GM12872 (cell line): ENCODE results near the gene NRSN2.

Experiments
- TF ChIP-seq, protein P1 (sequence below): IDR thresholded peaks from 3 replicates; pipeline ENCODE4 v1.5.1; 2011; ENCODE audit warnings: low read depth, mild to moderate bottlenecking, low read length, moderate library complexity; ENCODE audit not compliant: insufficient read depth

The NRSN2 gene

DNA sequence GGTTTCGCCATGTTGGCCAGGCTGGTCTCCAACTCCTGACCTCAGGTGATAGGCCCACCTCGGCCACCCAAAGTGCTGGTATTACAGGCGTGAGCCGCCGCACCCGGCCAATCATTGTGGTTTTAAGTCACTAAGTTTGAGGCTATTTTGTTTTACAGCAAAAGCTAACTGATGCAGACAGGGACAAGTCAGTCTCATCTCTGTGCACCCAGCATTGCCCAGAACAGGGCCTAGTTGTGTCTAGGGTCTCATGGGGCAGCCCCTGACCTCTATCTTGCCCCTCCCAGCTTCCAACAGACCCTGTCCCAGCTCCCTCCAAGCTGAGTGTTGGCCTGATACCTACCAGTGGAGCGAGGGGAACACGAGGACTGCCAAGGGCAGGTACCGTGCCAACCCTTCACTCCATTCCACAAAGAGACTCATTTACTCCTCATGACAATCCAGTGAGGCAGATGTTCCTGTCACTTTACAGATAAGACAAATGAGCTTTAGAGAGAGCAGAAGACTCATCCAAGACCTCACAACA is 52.3 kb downstream of the NRSN2 start:
- TF ChIP-seq, protein P1, sequence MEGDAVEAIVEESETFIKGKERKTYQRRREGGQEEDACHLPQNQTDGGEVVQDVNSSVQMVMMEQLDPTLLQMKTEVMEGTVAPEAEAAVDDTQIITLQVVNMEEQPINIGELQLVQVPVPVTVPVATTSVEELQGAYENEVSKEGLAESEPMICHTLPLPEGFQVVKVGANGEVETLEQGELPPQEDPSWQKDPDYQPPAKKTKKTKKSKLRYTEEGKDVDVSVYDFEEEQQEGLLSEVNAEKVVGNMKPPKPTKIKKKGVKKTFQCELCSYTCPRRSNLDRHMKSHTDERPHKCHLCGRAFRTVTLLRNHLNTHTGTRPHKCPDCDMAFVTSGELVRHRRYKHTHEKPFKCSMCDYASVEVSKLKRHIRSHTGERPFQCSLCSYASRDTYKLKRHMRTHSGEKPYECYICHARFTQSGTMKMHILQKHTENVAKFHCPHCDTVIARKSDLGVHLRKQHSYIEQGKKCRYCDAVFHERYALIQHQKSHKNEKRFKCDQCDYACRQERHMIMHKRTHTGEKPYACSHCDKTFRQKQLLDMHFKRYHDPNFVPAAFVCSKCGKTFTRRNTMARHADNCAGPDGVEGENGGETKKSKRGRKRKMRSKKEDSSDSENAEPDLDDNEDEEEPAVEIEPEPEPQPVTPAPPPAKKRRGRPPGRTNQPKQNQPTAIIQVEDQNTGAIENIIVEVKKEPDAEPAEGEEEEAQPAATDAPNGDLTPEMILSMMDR, result no peak

DNA sequence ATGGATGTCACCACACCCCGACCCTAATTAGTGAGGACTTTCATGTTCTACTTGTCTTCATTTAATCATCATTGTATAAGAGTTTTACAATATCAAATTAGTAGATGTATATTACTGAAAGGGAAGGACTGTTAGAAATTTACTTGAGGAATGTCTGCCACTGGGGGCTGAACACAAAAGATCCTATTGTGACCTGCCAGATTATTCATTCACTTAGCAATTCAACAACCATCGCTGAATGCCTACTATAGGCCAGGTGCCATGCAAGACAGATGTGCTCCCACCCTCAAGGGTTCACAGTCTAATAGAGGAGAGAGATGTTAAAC is 53.2 kb downstream of the NRSN2 start:
- TF ChIP-seq, protein P1, result no peak

DNA sequence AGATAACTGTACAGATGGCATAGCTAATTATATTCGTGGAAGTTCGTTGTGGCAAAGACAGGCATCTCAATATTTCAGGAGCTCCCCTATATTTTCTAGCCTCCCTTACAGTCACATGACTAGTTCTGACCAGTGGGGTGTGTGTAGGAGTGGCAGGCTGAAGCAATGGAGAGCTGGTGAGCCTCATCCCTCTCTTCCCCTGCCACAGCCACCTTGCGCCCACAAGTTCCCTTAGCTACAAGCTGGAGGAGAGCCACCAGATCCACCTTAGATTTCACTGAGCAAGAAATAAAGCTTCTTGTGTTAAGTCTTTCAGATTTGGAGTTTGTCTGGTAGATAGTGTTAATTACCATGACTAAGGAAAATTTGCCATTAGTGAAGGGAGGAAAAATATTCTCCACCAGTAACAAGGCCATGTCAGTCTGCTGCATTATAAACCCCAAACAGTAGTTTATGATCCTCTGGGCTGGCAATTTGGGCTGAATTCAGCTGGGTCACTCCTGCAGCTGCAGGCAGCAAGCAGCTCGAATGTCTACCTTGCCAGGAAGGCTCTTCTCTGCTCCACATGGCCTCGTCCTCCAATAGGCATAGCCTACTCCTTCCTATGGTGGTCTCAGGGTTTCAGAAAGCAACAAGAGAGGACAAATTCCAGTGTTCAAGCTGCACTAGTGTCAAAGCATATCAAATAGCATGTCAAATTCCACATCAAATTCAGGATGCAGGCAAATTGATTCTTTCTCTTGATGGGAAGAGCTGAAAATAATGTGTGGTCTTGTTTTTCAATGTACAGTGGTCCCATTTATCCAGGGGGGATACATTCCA is 53.8 kb downstream of the NRSN2 start:
- TF ChIP-seq, protein P1, result no peak

DNA sequence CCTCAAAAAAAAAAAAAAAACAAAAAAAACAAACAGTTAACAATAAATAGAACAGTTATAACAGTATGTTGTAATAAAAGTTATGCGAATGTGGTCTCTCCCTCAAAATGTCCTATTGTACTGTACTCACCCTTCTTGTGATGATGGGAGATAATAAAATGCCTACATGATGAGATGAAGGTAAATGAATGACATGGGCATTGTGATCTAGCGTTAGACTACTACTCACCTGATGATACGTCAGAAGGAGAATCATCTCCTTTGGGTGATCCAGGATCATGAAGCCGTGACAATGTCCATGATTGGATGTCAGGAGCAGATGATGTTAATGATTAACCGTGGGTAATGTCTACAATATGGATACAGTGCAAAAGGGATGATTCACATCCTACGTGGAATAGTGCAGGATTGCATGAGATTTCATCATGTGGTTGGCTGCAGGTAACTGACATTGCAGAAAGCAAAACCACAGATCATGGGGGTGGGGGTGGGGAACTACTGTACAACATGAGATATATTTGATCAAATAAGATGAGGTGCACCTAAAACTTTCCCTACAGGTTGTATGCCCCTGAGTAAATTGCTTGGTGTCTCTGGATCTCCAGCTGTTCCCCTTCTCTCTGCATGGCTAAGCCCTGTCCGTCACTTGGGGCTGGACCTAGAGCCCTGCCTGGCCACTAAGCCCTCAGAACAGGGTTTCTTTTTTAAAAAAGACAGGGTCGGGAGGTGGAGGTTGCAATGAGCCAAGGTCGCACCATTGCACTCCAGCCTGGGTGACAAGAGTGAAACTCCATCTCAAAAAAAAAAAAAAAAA is 55.0 kb downstream of the NRSN2 start:
- TF ChIP-seq, protein P1, result no peak

DNA sequence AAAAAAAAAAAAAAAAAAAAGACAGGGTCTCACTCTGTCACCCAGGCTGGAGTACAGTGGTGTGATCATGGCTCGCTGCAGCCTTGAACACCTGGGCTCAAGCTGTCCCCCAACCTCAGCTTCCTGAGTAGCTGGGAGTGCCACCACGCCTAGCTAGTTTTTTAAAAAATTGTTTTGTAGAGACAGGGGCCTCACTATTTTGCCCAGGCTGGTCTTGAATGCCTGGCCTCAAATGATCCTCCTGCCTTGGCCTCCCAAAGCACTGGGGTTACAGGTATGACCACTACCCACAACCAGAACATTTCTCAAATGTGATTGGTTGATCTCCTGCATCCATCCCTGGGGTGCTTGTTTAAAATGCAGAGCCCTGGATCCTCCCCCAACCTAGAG is 55.6 kb downstream of the NRSN2 start:
- TF ChIP-seq, protein P1, result no peak

DNA sequence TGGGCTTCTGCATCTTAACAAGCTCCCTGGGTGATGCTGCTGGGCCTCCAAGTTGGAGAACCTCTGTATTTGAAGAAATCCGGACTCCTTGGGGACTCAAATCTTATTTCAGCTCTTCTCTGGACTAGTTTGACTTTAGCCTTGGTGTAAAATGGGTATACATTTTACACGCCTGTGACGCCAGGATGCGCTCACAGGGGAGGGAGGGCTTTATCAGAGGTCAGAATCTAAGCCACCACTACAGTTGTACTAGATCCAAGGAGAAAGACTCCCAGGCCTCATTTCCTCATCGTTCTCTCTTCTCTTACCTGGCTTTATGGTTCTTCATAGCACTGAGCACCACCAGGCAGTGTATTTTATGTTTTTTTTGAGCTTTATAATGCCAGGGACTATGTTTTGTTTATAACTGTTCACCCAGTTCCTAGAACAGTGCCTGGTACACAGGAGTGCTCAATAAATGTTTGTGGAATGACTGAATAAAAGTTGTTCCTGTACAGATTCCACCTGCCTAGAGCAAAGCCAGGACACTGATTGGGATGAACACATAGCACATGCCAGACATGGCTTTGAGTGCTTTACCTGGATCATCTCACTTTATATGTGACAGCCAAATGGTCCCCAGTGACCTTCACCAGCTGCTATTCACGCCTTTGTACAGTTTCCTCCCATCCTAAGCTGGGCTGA is 56.1 kb downstream of the NRSN2 start:
- TF ChIP-seq, protein P1, result no peak

DNA sequence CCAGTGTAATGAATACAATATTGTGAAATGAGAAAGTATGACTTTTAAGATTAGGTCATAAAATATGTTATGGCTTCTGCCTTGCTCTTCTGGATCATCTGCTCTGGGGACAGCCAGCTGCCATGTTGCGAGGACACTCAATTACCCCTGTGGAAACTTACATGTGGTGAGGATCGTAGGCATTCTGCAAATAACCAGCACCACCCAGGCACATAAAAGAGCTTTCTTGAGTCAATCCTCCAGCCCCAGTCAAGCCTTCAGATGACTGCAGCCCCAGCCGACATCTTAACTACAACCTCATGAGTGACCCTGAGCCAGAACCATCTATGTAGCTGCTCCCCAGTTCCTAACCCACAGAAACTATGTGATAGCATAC is 56.7 kb downstream of the NRSN2 start:
- TF ChIP-seq, protein P1, result no peak
